ENCODE results near the gene CLTA. TPM values are rescaled to one million over a fixed set of nuclear protein-coding genes. Genes with fewer than 3 reads are reported as not detected.
"Not testable (repeated sequence)": the region's sequence is repeated elsewhere in the genome, so short reads cannot be mapped to it uniquely, and the experiment has no call there.

CLTA gene
- total RNA-seq, 1 donor from 2014 or later = 243 TPM

DNA sequence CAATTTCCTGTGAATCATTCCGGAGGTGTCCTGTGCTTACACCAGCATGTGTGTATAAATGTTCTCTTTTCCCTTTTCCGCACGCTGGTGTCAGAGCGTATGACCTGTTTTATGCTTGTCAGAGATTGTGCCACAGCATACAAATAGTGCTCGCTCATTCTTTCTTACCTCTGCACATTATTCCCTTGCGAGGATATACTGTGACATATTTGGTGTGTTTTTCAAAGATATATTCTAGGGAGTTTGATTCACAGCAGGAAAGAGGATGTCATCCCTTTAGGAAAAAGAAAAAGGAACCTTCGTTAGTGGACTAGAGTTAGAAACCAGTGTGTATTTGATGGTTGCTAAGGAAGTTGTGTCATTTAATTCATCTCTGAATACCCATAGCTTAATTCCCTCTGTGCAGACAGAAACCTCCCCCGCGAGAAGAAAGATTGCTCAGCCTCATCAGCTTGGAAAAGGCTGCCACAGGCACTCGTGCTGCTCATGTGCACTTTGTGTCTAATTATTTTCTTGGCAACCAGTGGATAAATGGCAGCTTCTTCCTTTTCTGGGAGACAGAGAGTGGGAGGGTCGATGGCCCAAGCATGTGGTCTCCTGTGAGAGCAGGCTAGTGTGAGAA, 36.3 kb upstream of the CLTA start:
- TF ChIP-seq, protein P1, sequence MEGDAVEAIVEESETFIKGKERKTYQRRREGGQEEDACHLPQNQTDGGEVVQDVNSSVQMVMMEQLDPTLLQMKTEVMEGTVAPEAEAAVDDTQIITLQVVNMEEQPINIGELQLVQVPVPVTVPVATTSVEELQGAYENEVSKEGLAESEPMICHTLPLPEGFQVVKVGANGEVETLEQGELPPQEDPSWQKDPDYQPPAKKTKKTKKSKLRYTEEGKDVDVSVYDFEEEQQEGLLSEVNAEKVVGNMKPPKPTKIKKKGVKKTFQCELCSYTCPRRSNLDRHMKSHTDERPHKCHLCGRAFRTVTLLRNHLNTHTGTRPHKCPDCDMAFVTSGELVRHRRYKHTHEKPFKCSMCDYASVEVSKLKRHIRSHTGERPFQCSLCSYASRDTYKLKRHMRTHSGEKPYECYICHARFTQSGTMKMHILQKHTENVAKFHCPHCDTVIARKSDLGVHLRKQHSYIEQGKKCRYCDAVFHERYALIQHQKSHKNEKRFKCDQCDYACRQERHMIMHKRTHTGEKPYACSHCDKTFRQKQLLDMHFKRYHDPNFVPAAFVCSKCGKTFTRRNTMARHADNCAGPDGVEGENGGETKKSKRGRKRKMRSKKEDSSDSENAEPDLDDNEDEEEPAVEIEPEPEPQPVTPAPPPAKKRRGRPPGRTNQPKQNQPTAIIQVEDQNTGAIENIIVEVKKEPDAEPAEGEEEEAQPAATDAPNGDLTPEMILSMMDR (IDR thresholded peaks at IDR 0.05) = no peak
- Mint-ChIP-seq H3K4me3 (ENCODE audit: unreplicated experiment) (peak overlapping the region; percentile 31), H3K9me3 (ENCODE audit: low read depth) (no peaks in the 10 kb centered on the region), H3K27me3 (ENCODE audit: low read depth) (no peaks in the 10 kb centered on the region), H3K27ac (ENCODE audit: unreplicated experiment) (peak overlapping the region; percentile 97), H3K4me1 (ENCODE audit: low read depth) (peaks cover 66% of the 10 kb centered on the region), H3K36me3 (ENCODE audit: low read depth) (peaks cover 17% of the 10 kb centered on the region)
- DNase-seq (ENCODE audit: low spot score) = no peak

DNA sequence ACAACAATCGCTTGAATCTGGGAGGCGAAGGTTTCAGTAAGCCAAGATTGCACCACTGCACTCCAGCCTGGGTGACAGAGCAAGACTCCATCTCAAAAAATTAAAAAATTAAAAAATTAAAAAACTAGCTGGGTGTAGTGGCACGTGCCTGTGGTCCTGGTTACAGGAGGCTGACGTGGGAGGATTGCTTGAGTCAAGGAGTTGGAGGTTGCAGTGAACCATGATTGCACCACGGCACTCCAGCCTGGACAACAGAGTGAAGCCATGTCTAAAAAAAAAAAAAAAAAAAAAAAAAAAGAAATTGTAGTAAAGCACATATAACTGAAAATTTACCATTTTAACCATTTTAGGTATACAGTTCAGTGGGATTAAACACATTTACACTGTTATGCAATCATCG, 34.6 kb upstream of the CLTA start:
- Mint-ChIP-seq H3K4me3 (ENCODE audit: unreplicated experiment) (no peak overlapping the region), H3K9me3 (ENCODE audit: low read depth) (no peaks in the 10 kb centered on the region), H3K36me3 (ENCODE audit: low read depth) (peaks cover 19% of the 10 kb centered on the region), H3K4me1 (ENCODE audit: low read depth) (peaks cover 61% of the 10 kb centered on the region), H3K27ac (ENCODE audit: unreplicated experiment) (no peak overlapping the region), H3K27me3 (ENCODE audit: low read depth) (no peaks in the 10 kb centered on the region)
- TF ChIP-seq, protein P1 (IDR thresholded peaks at IDR 0.05) = no peak
- DNase-seq (ENCODE audit: low spot score) = peak; percentile 3

GRCh38 chr9:36158122-36158521, 32.6 kb upstream of the CLTA start:
- H3K36me3 Mint-ChIP-seq (ENCODE audit: low read depth) = peaks cover 20% of the 10 kb centered on the region
- TF ChIP-seq, protein P1 (IDR thresholded peaks at IDR 0.05) = no peak
- peaks cover 69% of the 10 kb centered on the region for H3K4me1 Mint-ChIP-seq (ENCODE audit: low read depth)
- H3K27me3 Mint-ChIP-seq (ENCODE audit: low read depth) = no peaks in the 10 kb centered on the region
- no peak for DNase-seq (ENCODE audit: low spot score)
- H3K9me3 Mint-ChIP-seq (ENCODE audit: low read depth) = no peaks in the 10 kb centered on the region
- peak overlapping the region; percentile 77 for H3K27ac Mint-ChIP-seq (ENCODE audit: unreplicated experiment)
- H3K4me3 Mint-ChIP-seq (ENCODE audit: unreplicated experiment) = no peak overlapping the region

GRCh38 chr9:36158917-36159316, 31.8 kb upstream of the CLTA start:
- H3K9me3 Mint-ChIP-seq (ENCODE audit: low read depth) = no peaks in the 10 kb centered on the region
- DNase-seq (ENCODE audit: low spot score) = no peak
- H3K36me3 Mint-ChIP-seq (ENCODE audit: low read depth) = peaks cover 17% of the 10 kb centered on the region
- H3K4me3 Mint-ChIP-seq (ENCODE audit: unreplicated experiment) = no peak overlapping the region
- no peaks in the 10 kb centered on the region for H3K27me3 Mint-ChIP-seq (ENCODE audit: low read depth)
- H3K27ac Mint-ChIP-seq (ENCODE audit: unreplicated experiment) = peak overlapping the region; percentile 77
- TF ChIP-seq, protein P1 (IDR thresholded peaks at IDR 0.05) = no peak
- H3K4me1 Mint-ChIP-seq (ENCODE audit: low read depth) = peaks cover 69% of the 10 kb centered on the region

DNA sequence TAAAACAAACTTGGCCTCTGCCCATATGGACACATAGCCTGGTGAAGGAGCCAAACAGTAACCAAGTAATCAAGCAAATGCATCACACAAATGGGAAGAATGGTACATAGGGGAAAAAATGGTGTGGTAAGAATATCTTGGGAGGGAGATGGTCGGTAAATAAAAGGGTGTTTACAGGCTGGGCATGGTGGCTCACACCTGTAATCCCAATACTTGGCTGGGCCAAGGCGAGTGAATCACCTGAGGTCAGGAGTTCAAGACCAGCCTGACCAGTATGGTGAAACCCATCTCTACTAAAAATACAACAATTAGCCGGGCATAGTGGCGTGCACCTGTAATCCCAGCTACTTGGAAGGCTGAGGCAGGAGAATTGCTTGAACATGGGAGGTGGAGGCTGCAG, 31.2 kb upstream of the CLTA start:
- DNase-seq (ENCODE audit: low spot score); H3K9me3 Mint-ChIP-seq (ENCODE audit: low read depth); H3K27ac Mint-ChIP-seq (ENCODE audit: unreplicated experiment); H3K4me3 Mint-ChIP-seq (ENCODE audit: unreplicated experiment); H3K27me3 Mint-ChIP-seq (ENCODE audit: low read depth): not testable (repeated sequence)
- H3K36me3 Mint-ChIP-seq (ENCODE audit: low read depth) = peaks cover 17% of the 10 kb centered on the region
- H3K4me1 Mint-ChIP-seq (ENCODE audit: low read depth) = peaks cover 69% of the 10 kb centered on the region

DNA sequence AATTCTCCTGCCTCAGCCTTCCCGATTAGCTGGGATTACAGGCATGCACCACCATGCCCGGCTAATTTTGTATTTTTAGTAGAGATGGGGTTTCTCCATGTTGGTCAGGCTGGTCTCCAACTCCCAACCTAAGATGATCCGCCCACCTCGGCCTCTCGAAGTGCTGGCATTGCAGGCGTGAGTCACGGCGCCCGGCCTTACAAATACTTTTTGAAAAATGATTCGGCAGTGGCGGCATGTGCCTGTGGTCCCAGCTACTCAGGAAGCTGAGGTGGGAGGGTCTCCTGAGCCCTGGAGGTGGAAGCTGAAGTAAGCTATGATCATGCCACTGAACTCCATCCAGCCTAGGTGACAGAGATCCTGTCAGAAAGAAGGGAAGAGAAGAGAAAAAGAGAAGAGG, 30.6 kb upstream of the CLTA start:
- not testable (repeated sequence) for DNase-seq (ENCODE audit: low spot score)
- H3K27ac Mint-ChIP-seq (ENCODE audit: unreplicated experiment) = peak overlapping the region; percentile 73
- H3K4me1 Mint-ChIP-seq (ENCODE audit: low read depth) = peaks cover 69% of the 10 kb centered on the region

More for the DNA sequence above, 30.6 kb upstream of the CLTA start:
- not testable (repeated sequence) for H3K9me3 Mint-ChIP-seq (ENCODE audit: low read depth); H3K4me3 Mint-ChIP-seq (ENCODE audit: unreplicated experiment); H3K27me3 Mint-ChIP-seq (ENCODE audit: low read depth)
- peaks cover 16% of the 10 kb centered on the region for H3K36me3 Mint-ChIP-seq (ENCODE audit: low read depth)
